ENCODE data around the gene COL28A1. TPM values are rescaled to one million over a fixed set of nuclear protein-coding genes. Genes with fewer than 3 reads are reported as not detected.

COL28A1 gene
- total RNA-seq, 4 donors from 2014 or later: 1.6 to 10.5 (median 3.2) TPM

DNA sequence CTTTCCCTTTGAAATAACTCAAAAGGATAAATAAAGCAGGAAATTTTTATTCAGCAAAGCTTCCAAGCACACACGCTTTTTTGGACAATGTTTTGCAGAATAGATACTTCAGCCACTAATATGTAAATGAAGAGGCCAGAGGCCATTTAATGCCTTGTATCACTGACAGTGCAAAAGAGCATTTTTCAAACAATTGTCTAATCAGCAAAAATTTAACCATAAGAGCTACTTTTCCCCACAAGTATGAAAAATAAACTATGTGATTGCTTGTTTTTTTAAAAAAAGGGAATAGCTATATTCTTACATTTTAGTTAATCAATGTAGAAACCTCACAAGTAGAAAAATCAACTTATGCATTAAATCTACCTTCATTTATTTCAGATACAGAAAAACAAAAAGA, 99.7 kb downstream of the COL28A1 start:
- no peak overlapping the region for H3K4me3 ChIP-seq (ENCODE audit: low read depth, poor library complexity, severe bottlenecking)
- no peak for DNase-seq (ENCODE audit: low spot score in 2 of 2)
- TF ChIP-seq POLR2A (IDR thresholded peaks at IDR 0.05): no peak
- TF ChIP-seq CTCF (IDR thresholded peaks at IDR 0.05): no peak
- intact Hi-C loops (cut with DNase I; ENCODE audit: low total_unique reads): no loop called here
- 94 to 98% methylated on average over 1 of the region's 1 CpG for WGBS, 2 donors

DNA sequence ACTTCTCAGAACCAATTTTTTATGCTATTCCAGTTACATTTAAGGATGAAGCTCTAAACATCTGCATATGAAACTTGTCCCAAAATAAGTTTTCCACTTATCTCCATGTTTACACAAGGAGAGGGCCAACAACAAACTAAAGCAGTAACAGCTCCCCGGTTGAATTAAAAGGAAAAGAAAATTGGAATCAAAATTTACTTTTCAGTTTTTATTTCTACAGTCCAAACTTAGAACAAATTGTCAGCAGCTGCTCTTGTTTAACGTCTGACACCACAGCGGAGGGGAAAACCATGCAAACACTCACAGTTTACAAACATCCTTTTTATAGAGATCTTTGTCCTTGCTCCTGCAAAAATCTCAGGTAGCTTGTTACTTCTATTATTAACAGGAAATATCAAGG, 101.3 kb downstream of the COL28A1 start:
- no peak for DNase-seq (ENCODE audit: low spot score in 2 of 2)
- intact Hi-C loops (cut with DNase I; ENCODE audit: low total_unique reads): no loop called here
- TF ChIP-seq CTCF (IDR thresholded peaks at IDR 0.05) (no peak), POLR2A (IDR thresholded peaks at IDR 0.05) (no peak)
- 47 to 56% methylated on average over 3 of the region's 3 CpGs for WGBS, 2 donors
- H3K4me3 ChIP-seq (ENCODE audit: low read depth, poor library complexity, severe bottlenecking): no peak overlapping the region

GRCh38 chr7:7433811-7434210, 101.9 kb downstream of the COL28A1 start:
- intact Hi-C loops (cut with DNase I; ENCODE audit: low total_unique reads): no loop called here
- DNase-seq (ENCODE audit: low spot score in 2 of 2): no peak
- TF ChIP-seq POLR2A (IDR thresholded peaks at IDR 0.05) (no peak), CTCF (IDR thresholded peaks at IDR 0.05) (no peak)
- whole genome bisulfite sequencing, 2 donors: 40 to 66% methylated on average over 1 of the region's 1 CpG
- H3K4me3 ChIP-seq (ENCODE audit: low read depth, poor library complexity, severe bottlenecking): no peak overlapping the region

DNA sequence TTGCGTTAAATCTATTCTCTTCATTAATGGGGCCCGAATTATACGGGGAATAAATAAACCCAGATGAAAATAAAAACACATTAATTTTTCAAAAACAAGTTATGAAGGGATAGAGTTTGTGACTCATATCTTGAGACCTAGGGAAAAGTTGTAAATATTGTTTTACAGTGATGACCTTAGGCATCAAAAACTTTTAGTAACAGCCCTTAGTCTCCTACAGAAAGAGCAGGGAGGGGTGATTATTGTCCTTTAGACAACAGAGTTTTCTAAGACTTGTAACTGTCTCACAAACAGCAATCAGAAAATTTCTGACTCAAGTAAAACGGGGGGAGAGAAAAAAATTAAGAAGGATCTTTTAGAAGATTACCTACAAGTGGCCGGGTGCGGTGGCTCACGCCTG, 102.7 kb downstream of the COL28A1 start:
- 83 to 84% methylated on average over 7 of the region's 7 CpGs for WGBS, 2 donors
- DNase-seq (ENCODE audit: low spot score in 2 of 2): no peak
- no peak overlapping the region for H3K4me3 ChIP-seq (ENCODE audit: low read depth, poor library complexity, severe bottlenecking)
- TF ChIP-seq POLR2A (IDR thresholded peaks at IDR 0.05): no peak
- TF ChIP-seq CTCF (IDR thresholded peaks at IDR 0.05): no peak
- intact Hi-C loops (cut with DNase I; ENCODE audit: low total_unique reads): no loop called here

DNA sequence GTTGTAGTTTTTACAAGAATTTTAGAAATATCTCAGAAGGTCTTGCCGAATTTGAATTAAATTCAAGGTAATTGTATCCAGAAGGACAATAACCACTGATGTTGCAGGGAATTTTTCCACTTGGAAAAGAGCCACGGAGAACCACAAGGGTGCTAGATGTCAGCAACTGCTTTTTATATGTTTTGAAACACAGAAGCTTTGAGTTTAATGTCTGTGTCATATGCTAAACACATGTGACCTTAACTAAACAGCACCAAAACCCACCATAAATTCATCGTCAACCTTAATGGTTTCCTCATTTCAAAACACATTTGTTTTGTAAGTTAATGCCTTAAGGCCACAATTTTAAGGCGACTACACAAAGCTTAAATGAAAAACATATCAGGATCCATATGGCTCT, 106.9 kb downstream of the COL28A1 start:
- WGBS, 2 donors: 60 to 66% methylated on average over 4 of the region's 4 CpGs
- no peak for TF ChIP-seq POLR2A (IDR thresholded peaks at IDR 0.05)
- no peak for TF ChIP-seq CTCF (IDR thresholded peaks at IDR 0.05)
- H3K4me3 ChIP-seq (ENCODE audit: low read depth, poor library complexity, severe bottlenecking): no peak overlapping the region
- DNase-seq (ENCODE audit: low spot score in 2 of 2): no peak
- intact Hi-C loops (cut with DNase I; ENCODE audit: low total_unique reads): no loop called here

DNA sequence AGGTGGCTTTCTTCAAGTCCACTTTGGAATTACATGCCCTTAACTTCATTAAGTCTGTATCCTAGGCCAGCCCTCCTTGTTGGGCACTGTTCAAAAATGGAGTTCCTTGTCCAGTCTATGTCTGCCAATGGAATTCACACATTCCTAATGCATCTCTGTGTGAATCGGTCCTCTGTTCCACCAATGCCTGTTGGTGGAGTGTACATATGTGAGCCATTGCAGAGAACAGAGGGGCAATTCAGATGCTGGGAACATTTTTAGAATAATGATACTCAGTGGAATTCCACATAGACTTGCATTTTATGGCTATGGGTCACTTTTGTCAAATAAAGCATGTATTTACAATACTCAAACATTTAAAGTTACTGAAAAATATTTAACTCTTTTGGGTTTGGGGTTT, 108.3 kb downstream of the COL28A1 start:
- TF ChIP-seq POLR2A (IDR thresholded peaks at IDR 0.05) (no peak), CTCF (IDR thresholded peaks at IDR 0.05) (no peak)
- DNase-seq (ENCODE audit: low spot score in 2 of 2): no peak
- H3K4me3 ChIP-seq (ENCODE audit: low read depth, poor library complexity, severe bottlenecking): no peak overlapping the region
- intact Hi-C loops (cut with DNase I; ENCODE audit: low total_unique reads): no loop called here
- WGBS, 2 donors: 56 to 68% methylated on average over 1 of the region's 1 CpG

Data from lower leg skin (tissue), 4 donors.